Upper lobe of left lung (tissue), 6 donors: ENCODE measurements around the gene EGFLAM. TPM values are rescaled to one million over a fixed set of nuclear protein-coding genes. Genes with fewer than 3 reads are reported as not detected.

Experiments
- ATAC-seq, 2 donors: fragments of 200-7000 bp; cut with Tn5 transposase; one replicate each; pipeline ENCODE4 v1.9.1; 2022; ENCODE audit warnings: mild to moderate bottlenecking in 2 of 2, moderate library complexity in 2 of 2; ENCODE audit not compliant: low FRiP score in 2 of 2
- DNase-seq, 2 donors: peaks; one replicate each; pipeline ENCODE4 v3.0.0-alpha.2; 2019 to 2020
- H3K27ac ChIP-seq, 4 donors: fragments of 200-600 bp; sonication (generic); one replicate each; pipeline ENCODE4 v1.5.1; 2016 to 2019
- H3K27me3 ChIP-seq, 4 donors: fragments of 200-600 bp; sonication (generic); one replicate each; pipeline ENCODE4 v1.5.1; 2017 to 2019
- H3K36me3 ChIP-seq, 4 donors: fragments of 200-600 bp; sonication (generic); one replicate each; pipeline ENCODE4 v1.5.1; 2016 to 2019
- H3K4me1 ChIP-seq, 4 donors: fragments of 200-600 bp; sonication (generic); one replicate each; pipeline ENCODE4 v1.5.1; 2018 to 2019
- H3K4me3 ChIP-seq, 4 donors: fragments of 200-600 bp; sonication (generic); one replicate each; pipeline ENCODE4 v1.5.1; 2017 to 2019; ENCODE audit warnings: mild to moderate bottlenecking in 2 of 4, moderate library complexity in 1 of 4
- H3K9me3 ChIP-seq, 4 donors: fragments of 200-600 bp; sonication (generic); one replicate each; pipeline ENCODE4 v1.5.1; 2018 to 2019
- CTCF ChIP-seq, 6 experiments: fragments of 450-650 bp in 4 of 6; fragments of 200-600 bp in 2 of 6; sonication (generic) in 2 of 6; IDR thresholded peaks; one replicate each; pipeline ENCODE4 v1.5.1; 2016 to 2019; ENCODE audit warnings: antibody characterized with exemption in 6 of 6
- EP300 ChIP-seq, 4 donors: sonication (generic); formaldehyde crosslinking; IDR thresholded peaks; one replicate each; pipeline ENCODE4 v1.5.1; 2017; ENCODE audit warnings: antibody characterized with exemption in 4 of 4, control low read depth in 2 of 4
- POLR2A ChIP-seq, 4 donors: fragments of 450-650 bp; IDR thresholded peaks; one replicate each; pipeline ENCODE4 v1.5.1; 2016 to 2017; ENCODE audit warnings: antibody characterized with exemption in 4 of 4, mild to moderate bottlenecking in 2 of 4
- POLR2AphosphoS5 ChIP-seq, 2 donors: sonication (generic); formaldehyde crosslinking; IDR thresholded peaks; one replicate each; pipeline ENCODE4 v1.5.1; 2017; ENCODE audit warnings: antibody characterized with exemption in 2 of 2
- WGBS, 2 donors: methylation state at CpG; one replicate each; pipeline ENCODE4 v1.1.5; 2017 to 2018; 5-methylcytosine and 5-hydroxymethylcytosine counted together
- total RNA-seq, 6 donors: library from RNA; depleted of rRNA in 4 of 6; stranded (reverse); fragments of >200 nt in 4 of 6; gene quantifications; one replicate each; pipeline versions ENCODE4 v1.1.0 to v1.2.1, GENCODE V29; 2016 to 2021
- donor health status: DM: no; HTN: no; CAD: no; lungs with moderate emphysema.
- donor health status: DM: no; HTN: yes; CAD: no; lungs with severe emphysema.

EGFLAM gene
- total RNA-seq, 6 donors from 2014 or later = 0.22 to 5.2 (median 1.6) TPM; not detected in 2

GRCh38 chr5:38438757-38439156 lies 180.4 kb downstream of the EGFLAM start:
- DNase-seq (no peak), ATAC-seq (no peak)
- 78 to 92% methylated on average over 1 of the region's 1 CpG for WGBS, 2 donors
- Histone ChIP-seq H3K27me3 (no peaks in the 10 kb centered on the region), H3K4me1 (peaks cover 0 to 5% (median under 1%) of the 10 kb centered on the region in 4 donors), H3K27ac (no peak overlapping the region), H3K4me3 (no peak overlapping the region), H3K36me3 (no peaks in the 10 kb centered on the region), H3K9me3 (no peaks in the 10 kb centered on the region)
- TF ChIP-seq POLR2A (IDR thresholded peaks at IDR 0.05) = no peak
- TF ChIP-seq CTCF (IDR thresholded peaks at IDR 0.05) = no peak
- TF ChIP-seq POLR2AphosphoS5 (IDR thresholded peaks at IDR 0.05) = no peak
- no peak for TF ChIP-seq EP300 (IDR thresholded peaks at IDR 0.05)

- ATAC-seq (peak; percentile 95 to 96), DNase-seq (peak in 1 of 2 donors; percentile 88)
- H3K27me3 ChIP-seq = no peaks in the 10 kb centered on the region
- TF ChIP-seq POLR2A (IDR thresholded peaks at IDR 0.05) (no peak), CTCF (IDR thresholded peaks at IDR 0.05) (peak; percentile 83 to 94 (median 90)), EP300 (IDR thresholded peaks at IDR 0.05) (no peak), POLR2AphosphoS5 (IDR thresholded peaks at IDR 0.05) (peak; percentile 12 to 29)
- H3K4me1 ChIP-seq = peaks cover 0 to 3% (median 0%) of the 10 kb centered on the region in 4 donors
- 21 to 45% methylated on average over 6 to 9 of the region's 9 CpGs for WGBS, 2 donors
- H3K9me3 ChIP-seq = no peaks in the 10 kb centered on the region
- H3K27ac ChIP-seq = no peak overlapping the region
- no peaks in the 10 kb centered on the region for H3K36me3 ChIP-seq
- no peak overlapping the region for H3K4me3 ChIP-seq
Measured at GRCh38 chr5:38441453-38442246, 183.3 kb downstream of the EGFLAM start.

- H3K4me1 ChIP-seq = peaks cover 0 to 3% (median 0%) of the 10 kb centered on the region in 4 donors
- DNase-seq (no peak), ATAC-seq (no peak)
- no peaks in the 10 kb centered on the region for H3K36me3 ChIP-seq
- H3K27me3 ChIP-seq = no peaks in the 10 kb centered on the region
- H3K9me3 ChIP-seq = no peaks in the 10 kb centered on the region
- 94 to 96% methylated on average over 2 of the region's 2 CpGs for WGBS, 2 donors
- no peak overlapping the region for H3K27ac ChIP-seq
- no peak overlapping the region for H3K4me3 ChIP-seq
- TF ChIP-seq CTCF (IDR thresholded peaks at IDR 0.05) = no peak
Measured at GRCh38 chr5:38442247-38442573, 183.9 kb downstream of the EGFLAM start.

- DNase-seq = no peak
- Histone ChIP-seq H3K4me3 (no peak overlapping the region), H3K9me3 (no peaks in the 10 kb centered on the region), H3K27me3 (no peaks in the 10 kb centered on the region), H3K27ac (no peak overlapping the region), H3K36me3 (no peaks in the 10 kb centered on the region), H3K4me1 (peaks cover 0 to 4% (median 1%) of the 10 kb centered on the region in 4 donors)
- TF ChIP-seq EP300 (IDR thresholded peaks at IDR 0.05) (no peak), POLR2A (IDR thresholded peaks at IDR 0.05) (no peak), POLR2AphosphoS5 (IDR thresholded peaks at IDR 0.05) (no peak), CTCF (IDR thresholded peaks at IDR 0.05) (no peak)
- WGBS, 2 donors = 85 to 93% methylated on average over 6 to 7 of the region's 7 CpGs
- no peak for ATAC-seq
Measured at GRCh38 chr5:38443390-38443789, 185.0 kb downstream of the EGFLAM start.
